Small intestine (tissue), 16 donors: ENCODE results near the gene ADGRL4. TPM values are rescaled to one million over a fixed set of nuclear protein-coding genes. Genes with fewer than 3 reads are reported as not detected.

ENCODE experiments used
- DNase-seq, 2 donors: peaks; one replicate each; pipeline versions ENCODE4 v3.0.0 to v3.0.0-alpha.2; 2013
- FAIRE-seq: peaks from 2 replicates; lab custom pipeline; 2012; peaks lifted over from hg19 to GRCh38; lab: Jason Lieb, UNC
- H3K27ac ChIP-seq, 3 donors: one replicate each; pipeline ENCODE4 v1.5.1; 2013; ENCODE audit warnings: low read length in 2 of 3, mild to moderate bottlenecking in 2 of 3, control low read depth in 1 of 3, inconsistent platforms in 1 of 3, low read depth in 1 of 3, moderate library complexity in 1 of 3
- H3K27me3 ChIP-seq, 3 donors: one replicate each; pipeline ENCODE4 v1.6.1; 2013; ENCODE audit warnings: low read length in 3 of 3, inconsistent platforms in 1 of 3; ENCODE audit not compliant: control insufficient read depth in 3 of 3, insufficient read depth in 3 of 3
- H3K36me3 ChIP-seq, 3 donors: one replicate each; pipeline ENCODE4 v1.6.1; 2013; ENCODE audit warnings: low read length in 3 of 3, inconsistent platforms in 1 of 3, low read depth in 1 of 3, mild to moderate bottlenecking in 1 of 3, moderate library complexity in 1 of 3; ENCODE audit not compliant: control insufficient read depth in 3 of 3, insufficient read depth in 2 of 3
- H3K4me1 ChIP-seq, 3 donors: one replicate each; pipeline ENCODE4 v1.6.1; 2013; ENCODE audit warnings: low read length in 2 of 3, inconsistent platforms in 1 of 3, low read depth in 1 of 3, mild to moderate bottlenecking in 1 of 3, moderate library complexity in 1 of 3; ENCODE audit not compliant: control insufficient read depth in 3 of 3, insufficient read depth in 2 of 3
- H3K4me3 ChIP-seq, 3 donors: one replicate each; pipeline ENCODE4 v1.5.1; 2013; ENCODE audit warnings: low read length in 3 of 3, control low read depth in 1 of 3, inconsistent platforms in 1 of 3, low read depth in 1 of 3, mild to moderate bottlenecking in 1 of 3, moderate library complexity in 1 of 3
- H3K9me3 ChIP-seq, 2 donors: one replicate each; pipeline ENCODE4 v1.6.1; 2013; ENCODE audit warnings: low read depth in 1 of 2, low read length in 1 of 2; ENCODE audit not compliant: control insufficient read depth in 2 of 2, insufficient read depth in 1 of 2
- WGBS, 3 donors: extraction: QIAGEN DNeasy Blood & Tissue Kit; methylation state at CpG; one replicate each; pipeline ENCODE4 v1.1.7; 2013; 5-methylcytosine and 5-hydroxymethylcytosine counted together
- long read RNA-seq, 10 donors: transcript quantifications; one replicate each; lab custom pipeline, GENCODE V29; 2026
- polyA plus RNA-seq, 4 donors: library from polyadenylated mRNA; stranded (reverse) in 3 of 4; unstranded in 1 of 4; fragments of 200-250 nt in 3 of 4; fragments of 120-200 nt in 1 of 4; gene quantifications; one replicate each; pipeline versions ENCODE4 v1.2.1 to v1.2.3, GENCODE V29; 2013
- donor health status: healthy with polysubstance abuse.
- donor health status: control.
- donor health status: control.
- donor health status: Bipolar disorder and iron deficiency.
- donor health status: healthy.

ADGRL4 gene
- polyA plus RNA-seq: 10 to 100 TPM in 1 of 4 donors, 1 to 10 TPM in 1, under 1 TPM in 2; 0.27 to 11.0 (median 3.2) TPM
- long read RNA-seq, donor 1: 0 reads
- long read RNA-seq, donor 2: 0 reads
- long read RNA-seq, donor 3: 0 reads
- long read RNA-seq, donor 4: 0 reads
- long read RNA-seq, donor 5: 0 reads
- long read RNA-seq, donor 6: 0 reads
- long read RNA-seq, donor 7: 0 reads
- long read RNA-seq, donor 8: 0 reads
- long read RNA-seq, donor 9, partial matches to known transcripts: 0 of 1 reads
- long read RNA-seq, donor 9, other reads (novel, unspliced or antisense): 0 of 1 reads
- long read RNA-seq, donor 10, partial matches to known transcripts: 0 of 3 reads
- long read RNA-seq, donor 10, other reads (novel, unspliced or antisense): 0 of 3 reads

DNA sequence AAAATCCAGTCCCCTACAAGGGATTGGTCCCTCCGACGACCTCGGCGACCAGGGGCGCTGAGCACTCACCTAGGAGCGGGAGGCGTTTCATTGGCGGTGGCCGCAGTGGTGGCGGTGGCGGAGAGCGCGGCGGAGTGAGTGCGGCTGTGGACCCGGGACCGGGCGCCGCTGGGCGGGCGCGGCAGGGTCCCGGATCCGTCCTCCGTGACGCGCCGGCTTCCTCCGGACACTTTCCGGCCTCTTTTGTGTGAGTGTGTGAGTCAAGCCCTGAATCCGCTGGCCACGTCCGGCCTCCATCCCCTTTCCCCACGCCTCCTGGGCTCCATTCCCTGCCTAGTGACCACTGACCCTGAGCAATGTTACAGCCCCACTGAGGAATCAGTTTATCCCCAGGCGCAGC, at the start of gene ADGRL4:
TSS of gene ADGRL4 (minus strand) at position 167 of the 400 bp plus-strand sequence. CDS start at position 91, 76 bp downstream.
- FAIRE-seq (no peak), DNase-seq (peak in 1 of 2 donors; percentile 10)
- peaks cover 0 to 6% (median 0%) of the 10 kb centered on the region in 3 donors for H3K27me3 ChIP-seq
- H3K27ac ChIP-seq: peak within 1 kb of the TSS in 1 of 3 donors; percentile 47
- H3K36me3 ChIP-seq: no peaks in the 10 kb centered on the region
- peak within 1 kb of the TSS in 1 of 3 donors; percentile 24 for H3K4me3 ChIP-seq
- H3K4me1 ChIP-seq: no peaks in the 10 kb centered on the region
- H3K9me3 ChIP-seq: no peaks in the 10 kb centered on the region
- WGBS, 3 donors: 17 to 42% (median 38%) methylated on average over 22 to 35 of the region's 35 CpGs

DNA sequence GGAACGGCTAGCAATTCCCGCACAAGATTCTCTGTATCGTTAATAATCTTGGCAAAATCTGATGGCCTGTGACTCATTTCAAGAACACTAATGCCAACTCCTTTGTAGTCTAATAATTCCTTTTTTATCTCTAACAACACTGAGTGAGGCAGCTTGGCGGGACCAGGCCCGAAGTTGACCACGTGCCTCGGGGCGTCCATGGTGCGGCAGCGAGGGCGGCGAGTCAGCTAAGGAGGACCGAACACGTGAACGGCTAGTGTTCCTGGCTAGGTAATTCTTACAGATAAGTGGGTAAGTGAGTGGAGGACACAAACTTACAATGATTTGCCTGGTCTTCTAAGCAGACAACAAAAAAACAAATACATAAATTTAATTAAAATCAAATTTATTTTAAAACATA, 49.3 kb upstream of the ADGRL4 start:
- H3K36me3 ChIP-seq: no peaks in the 10 kb centered on the region
- H3K4me3 ChIP-seq: no peak overlapping the region
- peaks cover 0 to 2% of the 10 kb centered on the region in 2 donors for H3K9me3 ChIP-seq
- no peak for FAIRE-seq
- H3K4me1 ChIP-seq: no peaks in the 10 kb centered on the region
- DNase-seq: no peak
- H3K27me3 ChIP-seq: no peaks in the 10 kb centered on the region
- no peak overlapping the region for H3K27ac ChIP-seq
- 93% methylated on average over 15 of the region's 15 CpGs for WGBS, 3 donors

DNA sequence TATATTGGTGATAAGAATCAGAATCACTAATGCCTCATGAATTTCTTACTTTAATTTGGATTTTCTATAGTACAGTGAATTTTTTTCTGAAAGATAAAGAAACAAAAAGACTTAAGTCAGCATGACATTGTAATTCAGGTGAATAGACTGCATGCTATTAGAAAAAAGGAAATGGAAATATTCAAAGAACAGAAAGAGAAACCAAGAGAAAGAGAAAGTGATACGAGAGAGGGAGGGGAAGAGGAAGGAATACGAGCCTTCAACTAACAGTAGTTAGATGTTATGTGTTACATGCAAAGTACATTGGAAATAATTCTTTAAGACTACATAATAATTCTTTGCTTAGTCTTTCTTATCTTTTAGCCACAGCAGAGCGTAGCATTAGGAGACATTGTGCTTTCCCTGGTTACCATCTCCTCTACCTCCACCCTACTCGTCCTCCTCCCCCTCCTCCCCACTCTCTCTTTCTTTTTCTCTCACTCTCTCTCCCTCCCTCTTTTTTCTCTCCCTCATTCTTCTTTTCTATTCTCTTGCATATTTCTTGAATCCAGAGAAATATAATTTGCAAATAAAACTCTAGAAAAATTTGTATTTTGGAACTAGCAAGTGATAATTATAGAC, 46.4 kb upstream of the ADGRL4 start:
- no peak overlapping the region for H3K4me3 ChIP-seq
- H3K27ac ChIP-seq: no peak overlapping the region
- no peaks in the 10 kb centered on the region for H3K36me3 ChIP-seq
- 25 to 46% (median 30%) methylated on average over 4 of the region's 4 CpGs for WGBS, 3 donors
- no peaks in the 10 kb centered on the region for H3K4me1 ChIP-seq
- H3K9me3 ChIP-seq: peaks cover 0 to 2% of the 10 kb centered on the region in 2 donors
- FAIRE-seq: no peak
- H3K27me3 ChIP-seq: no peaks in the 10 kb centered on the region
- DNase-seq: no peak

DNA sequence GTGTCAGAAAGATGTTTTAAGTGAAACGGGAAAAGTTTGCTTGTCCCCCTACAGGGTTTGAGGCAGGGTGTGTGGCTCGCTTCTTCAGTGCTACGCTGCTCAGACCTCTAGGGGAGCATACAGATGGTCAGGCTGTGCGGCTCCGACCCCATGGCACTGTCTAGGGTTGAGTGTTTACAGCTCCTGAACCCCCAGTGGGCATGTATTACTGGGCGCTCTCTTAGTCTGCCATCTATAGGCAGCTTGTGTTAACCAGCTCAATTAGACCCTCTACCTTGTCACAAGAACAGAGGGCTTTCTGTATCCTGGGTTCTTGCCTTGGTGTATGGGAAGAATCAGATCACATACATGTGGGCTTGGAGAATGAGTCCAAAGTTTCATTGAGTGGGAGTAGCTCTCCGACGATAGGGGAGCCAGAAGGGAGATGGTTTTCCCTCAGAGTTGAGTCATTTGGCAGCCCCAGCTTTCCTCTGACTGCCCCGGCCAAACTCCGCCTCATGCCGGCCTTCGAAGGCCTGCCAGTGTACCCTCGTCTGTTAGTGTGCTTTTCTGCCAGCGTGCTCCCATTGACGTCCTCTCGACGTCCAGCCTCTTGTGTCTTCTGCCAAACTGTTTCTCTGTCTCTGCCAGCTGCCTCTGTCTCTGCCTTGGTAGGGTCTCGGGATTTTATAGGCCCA, 38.6 kb upstream of the ADGRL4 start:
- no peaks in the 10 kb centered on the region for H3K27me3 ChIP-seq
- no peaks in the 10 kb centered on the region for H3K36me3 ChIP-seq
- H3K27ac ChIP-seq: no peak overlapping the region
- no peak for FAIRE-seq
- H3K9me3 ChIP-seq: no peaks in the 10 kb centered on the region
- no peaks in the 10 kb centered on the region for H3K4me1 ChIP-seq
- WGBS, 3 donors: 79 to 84% (median 81%) methylated on average over 18 of the region's 18 CpGs
- H3K4me3 ChIP-seq: no peak overlapping the region
- no peak for DNase-seq

DNA sequence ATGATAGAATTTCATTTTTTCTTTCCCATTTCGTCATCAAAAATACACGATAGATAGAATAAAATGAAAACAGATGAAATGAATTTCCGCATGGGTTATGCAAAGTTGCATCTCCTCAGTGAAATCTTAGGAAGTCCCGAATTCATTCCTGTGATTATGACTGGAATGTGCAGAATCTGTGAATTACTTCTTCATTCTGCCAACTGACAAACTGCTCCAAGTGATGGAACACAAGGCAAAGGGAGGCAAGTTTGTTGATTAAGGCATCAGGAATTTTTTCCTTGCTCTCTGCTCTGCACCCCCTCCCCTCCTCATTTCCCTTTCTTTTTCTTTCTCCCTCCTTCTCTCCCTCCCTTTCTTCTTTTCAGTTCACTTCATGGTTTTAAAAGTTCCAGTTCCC, 37.0 kb upstream of the ADGRL4 start:
- no peaks in the 10 kb centered on the region for H3K36me3 ChIP-seq
- H3K4me1 ChIP-seq: no peaks in the 10 kb centered on the region
- FAIRE-seq (no peak), DNase-seq (no peak)
- H3K27ac ChIP-seq: no peak overlapping the region
- H3K9me3 ChIP-seq: no peaks in the 10 kb centered on the region
- 57 to 62% (median 60%) methylated on average over 4 of the region's 4 CpGs for WGBS, 3 donors
- no peaks in the 10 kb centered on the region for H3K27me3 ChIP-seq
- H3K4me3 ChIP-seq: no peak overlapping the region

DNA sequence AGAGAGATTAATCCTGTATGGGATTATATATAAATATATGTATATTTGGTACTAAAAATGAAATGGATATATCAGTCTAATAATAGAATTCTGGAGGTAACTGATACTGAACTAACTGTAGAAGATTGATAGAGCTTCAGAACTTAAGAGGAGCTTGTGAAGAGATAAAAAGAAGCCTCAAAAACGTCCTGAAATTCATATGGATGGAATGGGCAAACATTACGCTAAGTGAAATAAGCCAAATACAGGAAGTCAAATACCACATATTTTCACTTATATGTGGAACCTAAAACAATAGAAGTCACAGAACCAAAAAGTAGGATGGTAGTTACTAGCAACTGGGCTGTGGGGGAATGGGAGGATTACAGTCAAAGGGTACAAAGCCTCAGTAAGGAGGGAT, 36.0 kb upstream of the ADGRL4 start:
- Histone ChIP-seq H3K36me3 (no peaks in the 10 kb centered on the region), H3K27me3 (no peaks in the 10 kb centered on the region), H3K4me3 (no peak overlapping the region), H3K9me3 (no peaks in the 10 kb centered on the region), H3K27ac (no peak overlapping the region), H3K4me1 (no peaks in the 10 kb centered on the region)
- DNase-seq (no peak), FAIRE-seq (no peak)
- WGBS, 3 donors: 35 to 61% (median 55%) methylated on average over 2 of the region's 2 CpGs

DNA sequence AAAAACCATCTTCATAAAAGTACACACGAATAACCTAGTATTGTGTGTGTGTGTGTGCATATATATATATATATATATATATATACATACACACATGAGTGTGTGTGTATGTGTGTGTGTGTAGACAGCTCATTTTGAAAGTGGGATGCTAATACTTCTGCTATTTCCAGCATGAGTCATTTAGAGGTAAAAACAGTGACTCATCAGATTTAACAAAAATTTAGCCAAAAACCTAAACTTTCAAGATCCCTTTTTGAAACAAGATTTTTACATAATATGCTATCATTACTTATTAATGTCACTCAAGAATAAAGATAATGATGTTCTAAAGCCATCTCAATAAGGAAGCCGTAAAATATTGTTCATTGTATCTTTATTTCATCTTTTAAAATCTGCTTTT, 35.6 kb upstream of the ADGRL4 start:
- FAIRE-seq (no peak), DNase-seq (no peak)
- 19 to 50% (median 43%) methylated on average over 2 of the region's 2 CpGs for WGBS, 3 donors

DNA sequence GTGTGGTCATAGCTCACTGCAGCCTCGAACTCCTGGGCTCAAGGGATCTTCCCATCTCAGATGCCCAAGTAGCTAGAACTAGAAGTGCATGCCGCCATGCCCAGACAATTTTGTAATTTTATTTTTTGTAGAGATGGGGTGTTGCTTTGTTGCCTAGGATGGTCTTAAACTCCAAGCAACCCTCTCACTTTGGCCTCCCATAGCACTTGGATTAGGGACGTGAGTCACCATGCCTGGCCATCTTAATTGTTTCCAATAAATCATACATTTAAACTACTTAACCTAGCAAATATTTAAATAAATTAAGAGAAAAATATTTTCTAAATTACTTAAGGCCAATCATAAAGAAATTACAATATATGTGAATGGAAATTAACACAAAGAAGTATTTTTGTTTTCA, 35.1 kb upstream of the ADGRL4 start:
- H3K36me3 ChIP-seq: no peaks in the 10 kb centered on the region
- H3K4me3 ChIP-seq: no peak overlapping the region
- H3K27ac ChIP-seq: no peak overlapping the region
- no peak for DNase-seq
- no peaks in the 10 kb centered on the region for H3K27me3 ChIP-seq
- H3K9me3 ChIP-seq: peaks cover 0 to 9% of the 10 kb centered on the region in 2 donors
- FAIRE-seq: no peak
- 49 to 80% (median 68%) methylated on average over 3 of the region's 3 CpGs for WGBS, 3 donors
- no peaks in the 10 kb centered on the region for H3K4me1 ChIP-seq

More for the DNA sequence above, 35.6 kb upstream of the ADGRL4 start:
- Histone ChIP-seq H3K36me3 (no peaks in the 10 kb centered on the region), H3K27ac (no peak overlapping the region), H3K4me3 (no peak overlapping the region), H3K4me1 (no peaks in the 10 kb centered on the region), H3K9me3 (peaks cover 0 to 4% of the 10 kb centered on the region in 2 donors), H3K27me3 (no peaks in the 10 kb centered on the region)
